Measurements from ENCODE around the gene WLS. TPM values are rescaled to one million over a fixed set of nuclear protein-coding genes. Genes with fewer than 3 reads are reported as not detected.
"Not testable (repeated sequence)": the region's sequence is repeated elsewhere in the genome, so short reads cannot be mapped to it uniquely, and the experiment has no call there.

Gene WLS
- total RNA-seq, 1 donor from 2014 or later = 46.5 TPM

DNA sequence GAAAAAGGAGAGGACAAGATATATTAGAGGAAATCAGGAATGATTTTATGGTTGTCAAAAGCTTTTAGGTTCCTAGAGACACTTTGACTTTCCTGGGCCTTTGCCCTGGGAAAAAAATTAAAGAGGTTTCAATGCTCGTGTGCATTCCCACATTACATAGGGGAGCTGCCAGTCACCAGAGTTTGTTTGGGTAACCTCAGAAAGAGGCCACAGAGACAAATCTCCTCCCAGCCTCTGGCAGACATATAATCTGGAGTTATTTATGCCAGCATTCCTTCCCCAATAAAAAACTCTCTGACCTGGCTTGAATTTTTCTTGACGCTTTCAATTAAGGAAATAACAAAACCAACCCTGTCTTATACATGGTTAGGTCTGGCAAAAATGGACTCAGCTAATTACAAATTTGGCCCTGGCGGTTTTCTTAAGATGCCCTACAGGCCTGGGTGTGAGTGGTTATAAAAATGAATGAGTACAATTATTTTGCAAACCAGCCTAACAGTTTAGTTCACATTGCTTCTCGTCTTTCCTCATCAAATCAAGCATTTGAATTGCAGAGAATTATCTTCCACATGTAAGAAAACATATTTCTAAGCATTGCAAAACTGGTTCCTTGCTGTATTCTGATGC lies 63.7 kb downstream of the WLS start:
- no peak for DNase-seq (ENCODE audit: low read depth)

DNA sequence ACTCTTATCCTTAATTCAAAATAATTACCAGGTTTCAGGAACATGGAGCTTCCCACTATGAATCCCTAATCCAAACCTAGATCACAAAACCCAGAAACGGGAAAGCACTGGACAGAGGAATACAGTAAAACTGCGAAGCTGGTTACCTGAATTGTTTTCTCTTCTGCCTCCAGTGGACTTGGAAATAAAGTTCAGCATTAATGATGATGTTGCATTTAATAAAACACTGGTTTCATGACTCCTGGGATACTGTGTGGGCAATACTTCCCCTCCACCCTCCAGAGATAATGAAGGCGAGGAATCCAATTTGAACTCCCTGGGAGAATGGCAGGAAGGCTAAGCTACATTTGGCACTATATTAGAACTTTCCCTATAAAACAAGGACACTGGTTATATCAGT lies 65.1 kb downstream of the WLS start:
- DNase-seq (ENCODE audit: low read depth) = no peak

DNA sequence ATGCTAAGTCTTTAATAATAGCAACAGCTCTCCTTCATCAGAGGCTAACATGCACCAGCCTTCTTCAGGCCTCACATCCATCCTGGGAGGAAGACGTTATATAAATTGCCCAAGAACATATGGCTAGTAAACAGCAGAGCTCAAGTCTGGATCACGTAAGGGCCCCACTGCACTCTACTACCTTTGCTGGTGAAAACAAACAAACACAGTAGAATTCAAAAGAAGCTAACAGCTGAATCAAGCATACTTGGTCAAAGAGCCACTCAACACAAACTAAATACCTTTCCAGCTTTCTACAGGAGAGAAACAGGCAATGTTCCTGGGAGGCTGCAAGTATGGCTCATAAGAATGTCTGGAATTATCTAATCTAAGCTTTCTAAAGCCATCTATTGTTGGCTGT lies 66.0 kb downstream of the WLS start:
- DNase-seq (ENCODE audit: low read depth) = no peak

DNA sequence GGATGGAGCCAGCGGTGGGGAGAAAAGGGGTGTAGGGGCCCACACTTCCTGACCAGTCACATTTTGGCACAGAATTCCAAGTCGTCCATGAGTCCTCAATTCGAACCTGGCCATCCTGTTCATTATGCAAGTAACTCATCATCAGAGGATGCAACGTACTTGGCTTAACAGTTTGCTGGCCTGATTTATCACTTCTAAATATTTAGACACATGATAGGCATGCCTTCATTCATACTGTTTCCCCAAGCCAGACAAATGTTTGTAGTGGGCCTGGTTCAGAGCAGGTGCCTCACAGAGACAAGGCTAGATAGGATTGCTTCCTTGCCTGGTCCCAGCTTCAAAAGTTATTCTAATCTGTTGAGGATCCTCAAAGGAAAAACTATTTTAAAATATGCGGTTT lies 66.7 kb downstream of the WLS start:
- no peak for DNase-seq (ENCODE audit: low read depth)

DNA sequence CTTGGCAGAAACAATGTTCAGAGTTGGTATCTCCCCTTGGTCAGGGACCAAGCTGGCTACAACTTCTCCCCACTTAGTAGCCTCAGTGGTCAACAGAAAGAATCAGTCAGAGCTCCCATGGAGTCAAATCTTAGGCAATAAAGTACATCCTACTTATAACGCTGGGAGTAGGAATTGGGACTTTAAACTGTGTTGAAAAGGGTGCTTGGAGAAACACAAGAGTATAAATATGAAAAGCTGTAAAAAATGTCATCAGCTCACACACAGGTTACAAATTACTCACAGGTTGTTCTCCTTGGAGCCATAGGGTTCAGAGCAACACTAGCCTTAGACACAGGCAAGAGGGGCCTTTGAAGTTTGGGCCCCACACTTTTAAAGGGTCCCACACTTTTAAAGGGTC lies 67.4 kb downstream of the WLS start:
- no peak for DNase-seq (ENCODE audit: low read depth)

DNA sequence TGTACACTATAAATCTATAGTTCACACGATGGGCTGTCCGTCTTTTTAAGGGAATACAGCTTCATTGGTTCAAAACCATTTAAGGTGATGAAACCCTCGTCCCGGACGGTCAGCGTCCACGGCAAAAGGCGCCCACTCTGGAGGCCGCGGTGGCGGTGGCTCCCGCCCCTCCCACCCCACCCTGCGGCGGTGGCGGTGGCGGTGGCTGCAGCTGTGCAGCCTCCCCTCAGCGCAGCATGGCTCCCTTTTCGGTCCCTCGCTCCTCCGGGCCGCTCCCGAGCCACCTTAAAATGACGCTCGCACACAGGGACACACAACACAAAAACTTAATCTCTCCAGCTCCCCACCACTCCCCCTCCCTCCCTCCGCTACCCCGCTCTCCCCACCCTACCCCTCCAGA lies 69.1 kb downstream of the WLS start:
- no peak for DNase-seq (ENCODE audit: low read depth)

DNA sequence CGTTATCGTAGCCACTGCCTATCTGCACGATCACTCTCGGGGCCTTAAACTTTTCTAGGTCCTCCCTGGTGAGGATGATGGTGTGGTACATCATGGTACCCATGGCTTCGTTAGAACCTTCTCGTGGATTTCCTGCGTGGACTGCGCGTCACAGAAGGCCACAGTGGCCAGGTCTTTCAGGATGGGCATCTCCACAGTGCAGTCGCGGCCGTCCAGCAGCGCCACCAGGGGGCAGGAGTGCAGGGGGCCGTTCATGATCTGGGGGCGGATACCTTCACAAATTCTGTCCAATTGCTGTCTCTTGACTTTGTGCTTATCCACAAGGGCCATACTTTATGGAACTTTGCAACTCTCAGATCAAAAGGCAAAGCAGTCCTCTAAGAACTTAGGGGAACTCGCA lies 69.6 kb downstream of the WLS start:
- no peak for DNase-seq (ENCODE audit: low read depth)

DNA sequence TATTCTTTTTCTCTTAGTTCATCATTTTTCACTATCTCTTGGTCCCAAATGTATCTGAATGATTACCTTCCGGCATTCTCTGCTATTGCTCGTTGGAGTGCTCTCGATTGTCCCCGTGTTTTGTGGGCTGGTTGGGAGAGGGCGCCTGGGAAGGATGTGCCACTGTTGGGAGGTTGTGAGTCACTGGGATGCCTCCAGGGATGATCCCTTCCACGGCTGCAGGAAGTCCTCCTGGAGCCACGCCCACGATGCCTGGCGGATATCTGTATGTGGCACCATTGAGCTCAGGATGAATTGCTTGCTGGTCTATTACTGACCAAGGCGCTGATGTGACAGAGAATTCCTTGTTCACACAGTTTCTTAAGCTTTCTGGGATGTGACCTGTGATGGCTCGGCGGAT lies 70.7 kb downstream of the WLS start:
- not testable (repeated sequence) for DNase-seq (ENCODE audit: low read depth)

DNA sequence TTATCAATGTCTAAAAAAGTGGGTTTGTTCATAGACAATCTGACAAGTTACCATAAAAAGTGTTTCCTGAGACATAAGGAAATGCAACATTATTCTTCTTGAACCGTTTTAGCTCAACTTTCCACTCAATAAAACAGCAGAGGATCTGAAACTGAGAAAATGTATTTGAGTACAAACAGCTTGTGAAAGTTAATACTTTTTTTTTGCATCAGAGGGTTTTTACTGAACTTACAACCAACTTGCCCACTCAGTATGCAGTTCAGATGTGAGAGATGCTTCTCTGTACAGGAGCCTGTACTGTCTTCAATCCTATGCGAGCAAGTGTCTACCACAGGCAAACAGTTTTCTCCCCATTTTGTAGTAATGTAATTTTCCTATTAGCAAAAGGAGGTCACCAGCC lies 71.4 kb downstream of the WLS start:
- DNase-seq (ENCODE audit: low read depth) = not testable (repeated sequence)

DNA sequence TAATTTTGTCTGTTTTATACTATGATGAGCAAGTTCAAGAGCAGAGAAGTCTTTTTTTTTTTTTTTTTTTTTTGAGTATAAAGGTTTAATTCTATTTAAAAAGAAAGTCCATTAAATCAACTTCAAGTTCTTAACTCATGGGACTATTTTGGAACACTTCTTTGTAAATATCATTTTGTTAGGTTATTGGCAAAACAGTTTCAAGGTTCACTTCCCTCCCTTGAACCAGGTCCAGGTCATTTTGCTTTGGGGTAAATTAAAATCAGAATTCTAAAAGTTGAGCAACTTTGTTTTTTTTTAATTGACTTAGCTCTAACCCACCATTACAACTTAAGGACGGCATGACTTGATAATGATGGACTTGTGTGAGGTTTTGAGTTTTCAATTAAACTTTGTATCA lies 72.3 kb downstream of the WLS start:
- DNase-seq (ENCODE audit: low read depth) = no peak

DNA sequence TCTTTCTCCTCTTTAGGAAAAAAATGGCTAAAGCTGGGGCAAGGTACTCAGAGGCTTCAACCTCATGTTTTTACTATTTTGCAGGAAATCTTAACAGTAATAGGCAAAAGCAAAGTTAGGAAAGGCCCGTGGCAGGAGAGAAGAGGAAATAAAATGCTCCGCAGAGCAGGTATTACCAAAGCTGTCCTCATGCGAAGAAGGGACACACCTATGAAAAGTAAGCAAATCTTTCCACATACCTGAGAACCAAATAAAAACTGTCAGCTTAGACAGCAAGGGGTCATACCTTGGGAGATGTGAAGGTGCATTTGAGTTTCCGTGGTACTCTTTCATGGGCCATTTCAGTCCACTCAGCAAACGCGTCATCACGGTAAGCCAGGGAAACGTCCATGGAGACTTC lies 73.5 kb downstream of the WLS start:
- DNase-seq (ENCODE audit: low read depth) = no peak

DNA sequence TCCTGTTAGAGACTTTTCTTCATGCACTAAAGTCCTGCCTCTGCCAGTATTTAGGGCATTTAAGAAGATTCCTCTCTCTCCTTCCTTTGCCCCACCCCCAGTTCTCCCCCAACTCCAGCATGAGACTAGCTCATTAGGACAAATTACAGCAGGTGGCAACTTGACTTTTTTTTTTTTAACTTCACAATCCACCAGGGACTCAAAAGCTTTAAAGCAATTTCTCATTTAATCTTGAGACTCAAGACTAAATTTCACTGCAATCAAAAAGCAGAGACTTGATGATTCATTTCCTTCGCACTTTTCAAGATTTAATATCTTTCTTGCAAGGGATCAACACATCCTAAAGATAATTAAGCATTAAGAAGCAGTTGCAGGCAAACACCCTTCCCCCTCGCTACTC lies 74.9 kb downstream of the WLS start:
- no peak for DNase-seq (ENCODE audit: low read depth)

DNA sequence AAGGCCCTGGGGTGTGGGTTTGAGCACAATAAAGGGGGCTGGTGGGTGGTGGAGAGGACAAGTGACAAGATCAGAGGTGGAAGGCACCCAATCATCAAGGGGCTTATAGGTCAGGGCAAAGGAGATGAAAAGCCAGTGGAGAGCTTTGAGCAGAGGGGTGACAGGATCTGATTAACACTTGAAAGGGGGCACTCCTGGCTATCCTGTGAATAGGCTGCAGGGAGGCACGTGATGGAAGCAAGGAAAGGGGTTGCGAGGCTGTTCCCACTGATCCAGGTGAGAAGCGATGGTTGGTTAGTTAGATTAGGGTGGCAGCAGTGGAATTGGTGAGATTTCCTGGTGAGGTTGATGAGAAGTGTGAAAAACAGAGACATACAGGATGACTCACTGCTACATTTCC lies 80.6 kb downstream of the WLS start:
- DNase-seq (ENCODE audit: low read depth) = no peak

DNA sequence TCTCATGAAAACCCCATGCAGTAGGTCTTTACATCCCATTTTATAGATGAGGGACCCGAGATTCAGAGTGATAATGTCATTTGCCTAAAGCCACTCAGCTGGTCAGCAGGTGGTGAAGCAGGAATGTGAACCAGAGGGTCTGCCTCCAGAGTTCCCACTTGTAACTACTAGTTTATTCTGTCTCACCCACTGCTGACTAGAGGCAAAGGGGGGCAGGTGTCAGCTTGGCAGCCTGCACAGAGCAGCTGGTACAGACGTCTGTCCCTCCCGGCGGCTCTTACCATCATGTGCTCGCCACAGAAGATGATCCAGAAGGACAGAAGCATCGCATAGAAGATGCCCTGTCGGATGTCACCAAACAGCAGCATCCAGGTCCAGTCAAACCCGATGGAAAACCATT lies 82.4 kb downstream of the WLS start:
- DNase-seq (ENCODE audit: low read depth) = peak; percentile 90

DNA sequence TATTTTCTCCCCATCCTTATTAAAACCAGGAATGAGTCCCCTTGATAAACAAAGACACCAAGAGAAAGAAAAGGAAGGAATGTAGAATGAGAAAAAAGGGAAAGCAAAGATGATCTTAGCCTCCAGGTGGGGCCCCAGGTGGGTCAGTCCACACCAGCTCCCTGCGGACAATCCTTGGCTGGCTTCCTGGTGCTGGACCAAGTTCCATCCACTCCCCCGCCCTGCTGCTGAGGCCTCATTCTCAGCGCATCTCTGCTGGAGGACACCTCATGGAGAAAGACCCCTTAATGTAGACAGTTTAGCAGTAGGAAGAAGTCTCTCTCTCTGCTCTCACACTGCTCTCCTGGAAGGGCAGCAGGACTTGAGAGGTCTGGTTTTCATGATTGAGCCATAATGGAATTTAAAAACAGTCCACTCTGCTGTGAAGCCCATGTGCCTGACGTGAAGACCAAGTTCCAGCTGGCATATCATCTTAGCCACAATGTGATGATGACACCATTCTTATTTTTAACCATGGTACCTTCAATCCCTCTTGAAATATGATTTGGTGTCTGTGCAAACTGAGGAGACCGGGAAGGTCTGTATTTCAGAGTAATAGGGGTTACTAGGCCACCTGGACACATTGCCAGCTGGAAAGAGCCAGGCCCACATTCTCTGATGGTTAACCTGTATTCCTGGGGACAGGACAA lies 83.1 kb downstream of the WLS start:
- peak; percentile 90 for DNase-seq (ENCODE audit: low read depth)

DNA sequence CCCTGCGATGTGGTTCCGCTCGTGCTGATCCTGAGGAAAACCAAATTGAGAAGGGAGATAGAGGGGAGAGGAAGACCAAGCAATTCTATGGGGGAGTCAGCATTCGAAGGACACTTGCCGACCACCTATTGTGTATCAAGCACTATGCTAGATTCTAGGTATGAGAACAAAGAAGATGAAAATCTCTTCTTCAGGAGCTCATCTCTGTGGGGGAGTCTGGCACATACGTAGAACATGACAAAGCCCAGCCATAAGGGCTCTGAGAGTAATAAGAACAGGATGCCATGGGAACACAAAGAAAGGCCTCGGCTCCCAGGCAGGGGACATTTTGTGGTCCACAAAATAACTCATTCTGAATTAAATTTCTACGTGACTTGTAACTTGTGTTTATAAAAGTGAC lies 83.7 kb downstream of the WLS start:
- no peak for DNase-seq (ENCODE audit: low read depth)

DNA sequence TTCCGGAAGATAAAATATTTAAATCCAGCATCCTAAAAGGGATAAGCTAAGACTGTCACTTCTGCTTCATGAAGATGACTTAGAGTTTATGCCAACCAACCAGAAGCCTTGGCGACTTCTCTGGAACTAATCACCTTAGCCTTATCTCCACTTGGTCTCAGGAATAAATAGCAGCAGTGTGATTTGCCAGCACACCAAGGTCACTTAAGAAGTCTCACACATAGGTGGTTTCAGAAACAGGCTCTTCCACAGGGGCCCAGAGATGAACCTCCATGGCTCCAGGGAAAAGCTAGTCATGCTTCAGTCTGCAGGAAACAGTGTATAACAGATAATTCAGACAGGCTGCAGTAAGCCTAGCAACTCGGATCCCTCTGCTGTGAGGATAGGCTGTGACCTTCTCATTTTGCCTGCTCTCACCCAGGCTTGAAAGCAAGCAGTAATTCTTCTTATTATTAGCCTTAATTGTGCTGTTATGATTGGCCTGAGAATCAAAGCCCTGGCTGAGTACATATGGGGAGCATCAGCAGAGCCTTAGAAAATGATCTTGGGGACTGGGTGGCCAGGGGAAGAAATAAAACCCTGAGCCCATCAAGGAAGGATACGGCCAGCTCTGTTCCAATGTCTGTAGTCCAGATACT lies 84.7 kb downstream of the WLS start:
- DNase-seq (ENCODE audit: low read depth) = no peak

DNA sequence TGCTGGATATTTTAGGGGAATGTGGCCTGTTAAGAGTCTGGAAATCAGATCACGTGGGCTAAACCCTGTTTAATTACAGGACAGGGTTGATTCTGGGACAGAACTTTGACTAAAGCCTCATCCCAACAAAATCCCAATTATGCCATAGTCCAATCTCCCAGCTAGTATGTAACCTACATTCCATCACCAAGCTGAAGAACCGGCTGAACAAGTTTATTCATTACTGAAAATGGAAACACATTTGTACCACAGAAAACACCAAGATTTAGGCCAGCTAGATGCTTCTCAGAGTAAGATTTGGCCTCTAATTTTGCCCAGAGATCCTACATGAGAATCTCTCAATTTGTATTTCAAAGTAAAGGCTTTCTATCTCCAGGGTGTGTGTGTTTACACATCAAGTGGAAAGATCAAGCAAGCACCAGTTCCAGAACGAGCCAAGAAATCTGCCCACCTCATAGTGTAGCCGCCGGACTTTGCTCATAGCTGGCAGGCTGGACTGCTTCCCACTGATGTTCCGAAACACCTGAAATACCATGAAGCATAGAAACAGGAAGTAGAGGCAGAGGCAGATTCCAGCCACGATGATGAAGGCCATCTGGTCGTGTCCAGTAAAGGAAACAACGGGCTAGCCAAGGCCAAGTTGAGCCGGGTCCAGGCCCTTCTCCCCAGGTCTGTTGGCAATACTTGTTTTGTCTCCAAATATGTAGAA lies 86.8 kb downstream of the WLS start:
- DNase-seq (ENCODE audit: low read depth) = no peak

DNA sequence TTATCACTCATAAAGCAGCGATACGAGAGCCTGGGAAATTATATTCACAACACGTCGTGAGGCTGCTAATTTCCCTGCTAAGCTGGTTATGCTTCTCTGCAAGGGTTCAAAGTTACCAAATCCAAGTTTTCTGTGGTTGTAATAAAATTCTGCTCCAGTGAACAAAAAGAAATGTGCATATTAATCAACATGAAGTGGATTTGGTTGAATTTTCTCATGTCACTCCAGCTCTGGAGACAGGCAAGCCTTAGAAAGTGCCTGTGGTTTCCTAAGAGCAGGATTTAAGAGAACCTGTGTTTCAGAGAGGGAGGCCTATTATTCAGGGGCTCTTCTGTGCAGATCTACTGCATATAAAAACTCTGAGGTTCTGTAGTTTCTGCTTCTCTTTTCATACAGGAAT lies 87.5 kb downstream of the WLS start:
- no peak for DNase-seq (ENCODE audit: low read depth)

DNA sequence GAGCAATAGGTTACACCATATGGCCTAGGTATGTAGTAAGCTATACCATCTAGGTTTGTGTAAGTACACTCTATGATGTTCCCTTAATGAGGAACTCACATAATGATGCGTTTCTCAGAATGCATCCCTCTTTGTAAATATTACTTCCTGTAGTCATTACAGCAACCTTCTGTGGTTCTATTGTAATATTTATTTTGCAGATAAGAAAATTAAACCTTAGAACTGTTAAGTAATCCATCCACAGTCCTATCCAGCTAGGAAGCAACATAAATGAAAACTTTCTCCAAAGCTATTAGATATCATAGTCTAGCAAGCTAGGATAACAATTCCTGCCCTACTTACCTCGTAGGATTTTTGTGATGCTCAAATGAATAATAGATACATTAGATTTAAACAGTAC lies 88.7 kb downstream of the WLS start:
- DNase-seq (ENCODE audit: low read depth) = no peak

DNA sequence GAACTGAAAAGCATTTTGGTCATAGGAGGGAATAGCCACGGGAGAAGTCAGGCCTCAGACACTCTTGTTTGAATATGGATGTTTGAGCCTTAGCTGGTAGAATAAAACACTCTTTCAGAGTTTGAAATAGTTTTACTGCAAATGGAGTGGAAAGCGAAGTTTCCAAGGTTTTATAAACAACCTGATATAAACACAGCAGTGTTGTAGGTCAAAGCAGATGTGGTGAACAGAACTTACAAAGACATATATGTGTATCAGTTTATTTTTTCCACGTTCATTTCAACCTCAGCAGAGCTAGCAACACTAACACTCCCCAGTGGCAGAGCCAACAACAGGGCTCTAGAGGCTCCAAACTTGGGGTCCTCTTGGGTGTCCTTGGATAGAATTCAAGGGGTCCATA lies 89.9 kb downstream of the WLS start:
- DNase-seq (ENCODE audit: low read depth) = no peak

DNA sequence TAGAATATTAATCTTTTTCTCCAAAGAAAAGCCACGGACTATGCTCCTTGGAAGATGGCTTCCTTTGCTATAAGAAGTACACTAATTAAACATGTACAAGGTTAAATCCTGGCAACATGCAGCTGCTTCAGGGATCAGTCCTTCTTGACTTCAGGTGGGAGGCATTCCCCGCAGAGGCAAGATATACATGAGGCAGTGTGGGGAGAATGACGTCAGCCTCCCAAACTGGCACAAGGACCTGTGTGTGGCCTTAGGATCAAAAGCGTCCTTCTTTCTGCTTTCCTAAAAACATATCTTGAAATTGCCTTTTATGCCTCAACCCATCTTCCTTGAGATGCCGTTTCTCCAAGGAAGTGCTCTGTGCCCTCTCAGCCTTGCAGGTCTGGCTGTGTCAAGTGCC lies 90.3 kb downstream of the WLS start:
- DNase-seq (ENCODE audit: low read depth) = no peak
